Measurements from ENCODE around the gene DEGS2. TPM values are rescaled to one million over a fixed set of nuclear protein-coding genes. Genes with fewer than 3 reads are reported as not detected.

The DEGS2 gene
- total RNA-seq, 4 donors from 2014 or later = 0.88 to 26.6 (median 1.5) TPM

- TF ChIP-seq POLR2A (IDR thresholded peaks at IDR 0.05) (no peak), CTCF (IDR thresholded peaks at IDR 0.05) (no peak)
- H3K27me3 ChIP-seq = no peaks in the 10 kb centered on the region
- no peak for DNase-seq
- peak overlapping the region in 1 of 2 donors; percentile 4 for H3K4me3 ChIP-seq
- peak overlapping the region; percentile 82 to 85 for H3K27ac ChIP-seq
- no peaks in the 10 kb centered on the region for H3K36me3 ChIP-seq
- H3K9me3 ChIP-seq = no peaks in the 10 kb centered on the region
- intact Hi-C loops (cut with DNase I; ENCODE audit: low total_unique reads) = no loop called here
- peaks cover 3 to 4% of the 10 kb centered on the region in 2 donors for H3K4me1 ChIP-seq
Measured at GRCh38 chr14:100132903-100133510, 26.4 kb downstream of the DEGS2 start.

- Histone ChIP-seq H3K4me1 (peaks cover 3 to 4% of the 10 kb centered on the region in 2 donors), H3K36me3 (no peaks in the 10 kb centered on the region), H3K4me3 (peak overlapping the region in 1 of 2 donors; percentile 4), H3K27me3 (no peaks in the 10 kb centered on the region), H3K27ac (peak overlapping the region; percentile 82 to 85), H3K9me3 (no peaks in the 10 kb centered on the region)
- DNase-seq = peak; percentile 75 to 83
- intact Hi-C loops (cut with DNase I; ENCODE audit: low total_unique reads) = no loop called here
- no peak for TF ChIP-seq CTCF (IDR thresholded peaks at IDR 0.05)
- TF ChIP-seq POLR2A (IDR thresholded peaks at IDR 0.05) = peak in 1 of 2 donors; percentile 15
Measured at GRCh38 chr14:100132161-100132902, 27.1 kb downstream of the DEGS2 start.

- no peak for DNase-seq
- intact Hi-C loops (cut with DNase I; ENCODE audit: low total_unique reads) = no loop called here
- Histone ChIP-seq H3K27me3 (no peaks in the 10 kb centered on the region), H3K4me3 (no peak overlapping the region), H3K27ac (peak overlapping the region in 1 of 2 donors; percentile 85), H3K36me3 (no peaks in the 10 kb centered on the region), H3K9me3 (no peaks in the 10 kb centered on the region), H3K4me1 (peaks cover 3 to 4% of the 10 kb centered on the region in 2 donors)
- TF ChIP-seq POLR2A (IDR thresholded peaks at IDR 0.05) (no peak), CTCF (IDR thresholded peaks at IDR 0.05) (no peak)
Measured at GRCh38 chr14:100131181-100131580, 28.3 kb downstream of the DEGS2 start.

- H3K4me1 ChIP-seq = peaks cover 3 to 4% of the 10 kb centered on the region in 2 donors
- H3K9me3 ChIP-seq = no peaks in the 10 kb centered on the region
- intact Hi-C loops (cut with DNase I; ENCODE audit: low total_unique reads) = no loop called here
- no peak overlapping the region for H3K4me3 ChIP-seq
- no peaks in the 10 kb centered on the region for H3K27me3 ChIP-seq
- no peaks in the 10 kb centered on the region for H3K36me3 ChIP-seq
- H3K27ac ChIP-seq = no peak overlapping the region
- TF ChIP-seq CTCF (IDR thresholded peaks at IDR 0.05) = no peak
- TF ChIP-seq POLR2A (IDR thresholded peaks at IDR 0.05) = no peak
- DNase-seq = no peak
Measured at GRCh38 chr14:100130521-100130920, 28.9 kb downstream of the DEGS2 start.

GRCh38 chr14:100129161-100129589 lies 30.3 kb downstream of the DEGS2 start:
- intact Hi-C loops (cut with DNase I; ENCODE audit: low total_unique reads) = no loop called here

More at GRCh38 chr14:100129161-100129589, 30.3 kb downstream of the DEGS2 start:
- Histone ChIP-seq H3K9me3 (no peaks in the 10 kb centered on the region), H3K27ac (peak overlapping the region in 1 of 2 donors; percentile 19), H3K36me3 (no peaks in the 10 kb centered on the region), H3K4me1 (peaks cover 3 to 4% of the 10 kb centered on the region in 2 donors), H3K4me3 (no peak overlapping the region), H3K27me3 (no peaks in the 10 kb centered on the region)
- DNase-seq = no peak
- no peak for TF ChIP-seq CTCF (IDR thresholded peaks at IDR 0.05)
